GM12878 (cell line): ENCODE measurements around the gene CTSH. TPM values are rescaled to one million over a fixed set of nuclear protein-coding genes. Genes with fewer than 3 reads are reported as not detected.

Source experiments
- BHLHE40 ChIP-seq, 2 experiments: fragments of 450-650 bp in 1 of 2; IDR thresholded peaks; 2 replicates each; pipeline ENCODE4 v1.6.1; 2011 to 2017; ENCODE audit warnings: low read depth in 2 of 2, borderline replicate concordance in 1 of 2, improper control_type of control experiment in 1 of 2, low read length in 1 of 2, mild to moderate bottlenecking in 1 of 2
- ETV6 ChIP-seq, 2 experiments: fragments of 450-650 bp in 1 of 2; IDR thresholded peaks in 1 of 2; conservative IDR thresholded peaks in 1 of 2; 2 replicates each; pipeline ENCODE4 v1.6.1; 2014; ENCODE audit warnings: antibody characterized with exemption in 1 of 2, borderline replicate concordance in 1 of 2, low read depth in 1 of 2, mild to moderate bottlenecking in 1 of 2, moderate library complexity in 1 of 2
- FOXK2 ChIP-seq: fragments of 450-650 bp; IDR thresholded peaks from 2 replicates; pipeline ENCODE4 v1.6.1; 2017; ENCODE audit warnings: mild to moderate bottlenecking, moderate library complexity
- GABPA ChIP-seq: IDR thresholded peaks from 2 replicates; pipeline ENCODE4 v1.6.1; 2014; ENCODE audit warnings: antibody characterized with exemption, low read depth, mild to moderate bottlenecking, inconsistent platforms
- GATAD2B ChIP-seq: fragments of 450-650 bp; conservative IDR thresholded peaks from 2 replicates; pipeline ENCODE4 v1.6.1; 2017; ENCODE audit warnings: low read depth, mild to moderate bottlenecking, moderate library complexity
- HCFC1 ChIP-seq: fragments of 150-350 bp; IDR thresholded peaks from 2 replicates; pipeline ENCODE4 v1.6.1; 2014; ENCODE audit warnings: low read length
- HDAC2 ChIP-seq: fragments of 200-600 bp; sonication (generic); IDR thresholded peaks from 2 replicates; pipeline ENCODE4 v1.6.1; 2017
- HDAC6 ChIP-seq: fragments of 200-600 bp; sonication (generic); IDR thresholded peaks from one replicate; pipeline ENCODE4 v1.8.0; 2017; ENCODE audit warnings: antibody characterized with exemption; ENCODE audit not compliant: unreplicated experiment
- HDGF ChIP-seq: fragments of 450-650 bp; IDR thresholded peaks from 2 replicates; pipeline ENCODE4 v1.6.1; 2016; ENCODE audit warnings: antibody characterized with exemption
- KAT2A ChIP-seq: conservative IDR thresholded peaks from 2 replicates; pipeline ENCODE4 v1.6.1; 2011; ENCODE audit warnings: low read depth, low read length; ENCODE audit not compliant: control insufficient read depth
- LARP7 ChIP-seq: fragments of 450-650 bp; IDR thresholded peaks from 2 replicates; pipeline ENCODE4 v1.6.1; 2017; ENCODE audit warnings: mild to moderate bottlenecking
- MTA2 ChIP-seq: fragments of 450-650 bp; IDR thresholded peaks from 2 replicates; pipeline ENCODE4 v1.6.1; 2016; ENCODE audit warnings: low read depth, mild to moderate bottlenecking, moderate library complexity
- NBN ChIP-seq: fragments of 450-650 bp; IDR thresholded peaks from 2 replicates; pipeline ENCODE4 v1.6.1; 2016
- NFYB ChIP-seq: IDR thresholded peaks from 2 replicates; pipeline ENCODE4 v1.6.1; 2011; ENCODE audit warnings: low read depth, mild to moderate bottlenecking, low read length, improper control_type of control experiment, moderate library complexity; ENCODE audit not compliant: insufficient read depth
- PML ChIP-seq: IDR thresholded peaks from 2 replicates; pipeline ENCODE4 v1.6.1; 2012; ENCODE audit warnings: low read length, inconsistent platforms
- POLR2AphosphoS5 ChIP-seq: IDR thresholded peaks from 2 replicates; pipeline ENCODE4 v1.6.1; 2011; ENCODE audit warnings: mild to moderate bottlenecking, low read length, inconsistent platforms
- RAD21 ChIP-seq: IDR thresholded peaks from 2 replicates; pipeline ENCODE4 v1.6.1; 2011; ENCODE audit warnings: mild to moderate bottlenecking, low read depth, low read length, moderate library complexity; ENCODE audit not compliant: insufficient read depth
- SIX5 ChIP-seq: IDR thresholded peaks from 2 replicates; pipeline ENCODE4 v1.6.1; 2011; ENCODE audit warnings: mild to moderate bottlenecking, low read depth, low read length, moderate library complexity; ENCODE audit not compliant: severe bottlenecking
- TAF1 ChIP-seq: IDR thresholded peaks from 2 replicates; pipeline ENCODE4 v1.6.1; 2011; ENCODE audit warnings: mild to moderate bottlenecking, low read depth, low read length, borderline replicate concordance
- ZBED1 ChIP-seq: IDR thresholded peaks from 2 replicates; pipeline ENCODE4 v1.6.1; 2016; ENCODE audit warnings: borderline replicate concordance
- ZNF207 ChIP-seq: fragments of 450-650 bp; IDR thresholded peaks from 2 replicates; pipeline ENCODE4 v1.6.1; 2014; ENCODE audit warnings: antibody characterized with exemption, mild to moderate bottlenecking, borderline replicate concordance
- polyA plus RNA-seq, 11 experiments: library from polyadenylated mRNA; depleted of rRNA in 4 of 11; unstranded in 6 of 11; stranded (reverse) in 5 of 11; fragments of >200 nt; fragmentation: Nextera tagmentation in 4 of 11; fragmentation: Illumina TruSeq in 1 of 11; extraction: Ambion mirVana in 4 of 11; extraction: Trizol in 1 of 11; gene quantifications; 1 replicate in 1 of 11; 2 replicates in 10 of 11; pipeline versions ENCODE4 v1.2.1 to v1.2.3, GENCODE V29; 2011 to 2016; ENCODE audit warnings: inconsistent platforms in 2 of 11, missing spikeins in 2 of 11, low read depth in 1 of 11
- total RNA-seq, 4 experiments: library from RNA; depleted of rRNA in 3 of 4; stranded (reverse); fragments of >200 nt in 3 of 4; fragmentation: Illumina TruSeq in 1 of 4; extraction: Trizol in 1 of 4; gene quantifications; 2 replicates each; pipeline versions ENCODE4 v1.2.1 to v1.2.3, GENCODE V29; 2013 to 2021
- TF ChIP-seq, protein P1 (sequence below): IDR thresholded peaks from 2 replicates; pipeline ENCODE4 v1.6.1; 2011; ENCODE audit warnings: borderline replicate concordance, low read depth, mild to moderate bottlenecking, moderate library complexity, mixed read lengths, low read length; ENCODE audit not compliant: insufficient read depth; ENCODE audit errors: extremely low read length
- TF ChIP-seq, protein P2 (sequence below): IDR thresholded peaks from 2 replicates; pipeline ENCODE4 v1.6.1; 2012; ENCODE audit warnings: low read depth, low read length, improper control_type of control experiment
- TF ChIP-seq, protein P3 (sequence below): fragments of 450-650 bp; IDR thresholded peaks from 2 replicates; pipeline ENCODE4 v1.6.1; 2017; ENCODE audit warnings: mild to moderate bottlenecking, moderate library complexity

Gene CTSH
- total and polyA plus RNA-seq, 10 of the 15 experiments (the other 5 are each of a cell fraction or from before 2014, with no cell fraction given): 30.2 to 1,212 (median 519) TPM

DNA sequence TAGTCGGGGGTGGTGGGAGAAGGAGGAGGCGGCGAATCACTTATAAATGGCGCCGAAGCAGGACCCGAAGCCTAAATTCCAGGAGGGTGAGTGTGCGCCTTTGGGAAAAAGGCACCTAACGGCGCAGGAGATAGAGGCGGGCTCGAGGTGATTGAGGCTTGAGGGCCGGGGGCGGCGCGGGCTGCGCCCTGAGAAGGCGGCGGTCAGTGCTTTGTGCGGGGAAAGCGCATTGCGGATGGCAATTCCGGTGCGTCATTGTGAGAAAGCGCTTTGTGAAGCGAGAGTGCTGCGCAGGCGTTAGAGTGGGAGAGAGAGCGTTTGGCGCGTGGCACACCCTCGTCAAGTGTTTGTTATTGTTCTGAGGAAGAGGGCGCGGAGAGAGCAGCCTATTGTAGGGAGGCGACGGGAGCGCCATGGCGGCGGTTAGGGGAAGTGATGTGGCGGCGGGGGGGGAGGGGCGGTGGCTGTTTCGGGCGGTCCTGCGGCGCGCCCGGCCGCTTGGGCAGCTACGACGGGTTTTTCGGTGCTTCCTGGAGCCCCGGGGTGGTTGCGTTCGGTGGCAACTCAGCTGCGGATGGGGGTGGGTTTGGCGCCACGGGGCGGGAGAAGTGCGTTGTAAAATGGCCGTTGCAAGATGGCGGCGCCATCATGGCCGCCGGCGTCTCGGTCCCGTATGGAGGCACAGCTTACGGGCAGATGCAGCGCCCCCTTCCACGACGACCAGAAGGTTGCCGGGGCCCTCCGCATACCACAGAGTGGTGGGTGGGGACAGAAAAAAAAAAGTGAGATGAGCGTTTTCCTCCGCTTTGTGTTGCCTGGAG lies 71.7 kb downstream of the CTSH start (continued):
- no peak for TF ChIP-seq HDAC6
- TF ChIP-seq NBN: peak; percentile 86
- TF ChIP-seq HDAC2: no peak
- TF ChIP-seq FOXK2: no peak
- TF ChIP-seq PML: no peak
- peak in 1 of 2 experiments; percentile 33; a peak in 2 of 4 replicates for TF ChIP-seq BHLHE40 (IDR thresholded peaks at IDR 0.05; ENCODE audit: borderline replicate concordance in 1 of 2, low read depth in 2 of 2, low read length in 1 of 2)
- no peak for TF ChIP-seq GABPA
- TF ChIP-seq POLR2AphosphoS5: peak; percentile 62
- no peak for TF ChIP-seq RAD21
- TF ChIP-seq, protein P1, sequence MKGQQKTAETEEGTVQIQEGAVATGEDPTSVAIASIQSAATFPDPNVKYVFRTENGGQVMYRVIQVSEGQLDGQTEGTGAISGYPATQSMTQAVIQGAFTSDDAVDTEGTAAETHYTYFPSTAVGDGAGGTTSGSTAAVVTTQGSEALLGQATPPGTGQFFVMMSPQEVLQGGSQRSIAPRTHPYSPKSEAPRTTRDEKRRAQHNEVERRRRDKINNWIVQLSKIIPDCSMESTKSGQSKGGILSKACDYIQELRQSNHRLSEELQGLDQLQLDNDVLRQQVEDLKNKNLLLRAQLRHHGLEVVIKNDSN: no peak
- peak; percentile 37; the same call in 1 of the 2 replicates for TF ChIP-seq HCFC1
- TF ChIP-seq, protein P2, sequence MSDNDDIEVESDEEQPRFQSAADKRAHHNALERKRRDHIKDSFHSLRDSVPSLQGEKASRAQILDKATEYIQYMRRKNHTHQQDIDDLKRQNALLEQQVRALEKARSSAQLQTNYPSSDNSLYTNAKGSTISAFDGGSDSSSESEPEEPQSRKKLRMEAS: peak; percentile 3; the same call in 1 of the 2 replicates
- no peak for TF ChIP-seq SIX5
- TF ChIP-seq TAF1: peak; percentile 76
- no peak for TF ChIP-seq ZNF207
- TF ChIP-seq ETV6 (conservative IDR thresholded peaks at IDR 0.05 in 1 of 2, IDR thresholded peaks at IDR 0.05 in 1 of 2; ENCODE audit: borderline replicate concordance in 1 of 2, low read depth in 1 of 2): no peak
- TF ChIP-seq NFYB: no peak
- no peak; the same call in 1 of the 2 replicates for TF ChIP-seq MTA2
- peak; percentile 81 for TF ChIP-seq LARP7
- 0 out of 2 replicates have a peak, but pooled peaks have one; percentile 43 for TF ChIP-seq GATAD2B
- no peak; the same call in 1 of the 2 replicates for TF ChIP-seq ZBED1
- no peak for TF ChIP-seq KAT2A
- TF ChIP-seq, protein P3, sequence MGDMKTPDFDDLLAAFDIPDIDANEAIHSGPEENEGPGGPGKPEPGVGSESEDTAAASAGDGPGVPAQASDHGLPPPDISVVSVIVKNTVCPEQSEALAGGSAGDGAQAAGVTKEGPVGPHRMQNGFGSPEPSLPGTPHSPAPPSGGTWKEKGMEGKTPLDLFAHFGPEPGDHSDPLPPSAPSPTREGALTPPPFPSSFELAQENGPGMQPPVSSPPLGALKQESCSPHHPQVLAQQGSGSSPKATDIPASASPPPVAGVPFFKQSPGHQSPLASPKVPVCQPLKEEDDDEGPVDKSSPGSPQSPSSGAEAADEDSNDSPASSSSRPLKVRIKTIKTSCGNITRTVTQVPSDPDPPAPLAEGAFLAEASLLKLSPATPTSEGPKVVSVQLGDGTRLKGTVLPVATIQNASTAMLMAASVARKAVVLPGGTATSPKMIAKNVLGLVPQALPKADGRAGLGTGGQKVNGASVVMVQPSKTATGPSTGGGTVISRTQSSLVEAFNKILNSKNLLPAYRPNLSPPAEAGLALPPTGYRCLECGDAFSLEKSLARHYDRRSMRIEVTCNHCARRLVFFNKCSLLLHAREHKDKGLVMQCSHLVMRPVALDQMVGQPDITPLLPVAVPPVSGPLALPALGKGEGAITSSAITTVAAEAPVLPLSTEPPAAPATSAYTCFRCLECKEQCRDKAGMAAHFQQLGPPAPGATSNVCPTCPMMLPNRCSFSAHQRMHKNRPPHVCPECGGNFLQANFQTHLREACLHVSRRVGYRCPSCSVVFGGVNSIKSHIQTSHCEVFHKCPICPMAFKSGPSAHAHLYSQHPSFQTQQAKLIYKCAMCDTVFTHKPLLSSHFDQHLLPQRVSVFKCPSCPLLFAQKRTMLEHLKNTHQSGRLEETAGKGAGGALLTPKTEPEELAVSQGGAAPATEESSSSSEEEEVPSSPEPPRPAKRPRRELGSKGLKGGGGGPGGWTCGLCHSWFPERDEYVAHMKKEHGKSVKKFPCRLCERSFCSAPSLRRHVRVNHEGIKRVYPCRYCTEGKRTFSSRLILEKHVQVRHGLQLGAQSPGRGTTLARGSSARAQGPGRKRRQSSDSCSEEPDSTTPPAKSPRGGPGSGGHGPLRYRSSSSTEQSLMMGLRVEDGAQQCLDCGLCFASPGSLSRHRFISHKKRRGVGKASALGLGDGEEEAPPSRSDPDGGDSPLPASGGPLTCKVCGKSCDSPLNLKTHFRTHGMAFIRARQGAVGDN: no peak
- no peak for TF ChIP-seq HDGF
